Right renal cortex interstitium (tissue), 3 donors: ENCODE results near the gene SLC16A2. TPM values are rescaled to one million over a fixed set of nuclear protein-coding genes. Genes with fewer than 3 reads are reported as not detected.
A peak's percentile ranks its signal among the peaks of the same experiment; 100 is the strongest.

Experiments used
- DNase-seq, 3 donors: peaks; one replicate each; pipeline ENCODE4 v3.0.0-alpha.2; 2013; ENCODE audit warnings: low read depth in 3 of 3, low spot score in 2 of 3
- polyA plus RNA-seq, 3 donors: library from polyadenylated mRNA; unstranded; fragments of 120-200 nt; gene quantifications; one replicate each; pipeline ENCODE4 v1.2.1, GENCODE V29; 2013; ENCODE audit not compliant: insufficient read length in 3 of 3

The SLC16A2 gene
- 10 to 100 TPM; 28.4 to 29.7 (median 29.3) TPM for polyA plus RNA-seq

GRCh38 chrX:74421036-74421739, at the start of gene SLC16A2:
TSS of gene SLC16A2 (plus strand) at chrX:74421493. CDS start at chrX:74421638, 145 bp downstream.
- peak in 2 of 3 donors; percentile 64 to 71 for DNase-seq

- no peak for DNase-seq
Observed at GRCh38 chrX:74372272-74372671, 49.0 kb upstream of the SLC16A2 start.

- DNase-seq: no peak
Observed at GRCh38 chrX:74377282-74377681, 44.0 kb upstream of the SLC16A2 start.

- DNase-seq: no peak
Observed at GRCh38 chrX:74382613-74383012, 38.7 kb upstream of the SLC16A2 start.

GRCh38 chrX:74383611-74384010, 37.7 kb upstream of the SLC16A2 start:
- no peak for DNase-seq

GRCh38 chrX:74389016-74389722, 32.1 kb upstream of the SLC16A2 start:
- DNase-seq: no peak

- DNase-seq: no peak
Observed at GRCh38 chrX:74395556-74395955, 25.7 kb upstream of the SLC16A2 start.

- no peak for DNase-seq
Observed at GRCh38 chrX:74405973-74406489, 15.3 kb upstream of the SLC16A2 start.

GRCh38 chrX:74408304-74408703, 13.0 kb upstream of the SLC16A2 start:
- DNase-seq: no peak

GRCh38 chrX:74419864-74420195, 1.5 kb upstream of the SLC16A2 start:
- no peak for DNase-seq

- peak in 2 of 3 donors; percentile 24 to 39 for DNase-seq
Observed at GRCh38 chrX:74420196-74421035, 877 bp upstream of the SLC16A2 start.

- DNase-seq: no peak
Observed at GRCh38 chrX:74421740-74422352, 553 bp downstream of the SLC16A2 start.

GRCh38 chrX:74422576-74423288, 1.4 kb downstream of the SLC16A2 start:
- peak in 1 of 3 donors; percentile 27 for DNase-seq

- no peak for DNase-seq
Observed at GRCh38 chrX:74423289-74423998, 2.2 kb downstream of the SLC16A2 start.

- DNase-seq: no peak
Observed at GRCh38 chrX:74426071-74426470, 4.8 kb downstream of the SLC16A2 start.

GRCh38 chrX:74426615-74427014, 5.3 kb downstream of the SLC16A2 start:
- no peak for DNase-seq

GRCh38 chrX:74431797-74432196, 10.5 kb downstream of the SLC16A2 start:
- DNase-seq: no peak

GRCh38 chrX:74434336-74434735, 13.0 kb downstream of the SLC16A2 start:
- DNase-seq: no peak

GRCh38 chrX:74437530-74437929, 16.2 kb downstream of the SLC16A2 start:
- DNase-seq: no peak
